Stimulated activated CD4-positive, alpha-beta T cell treated with anti-CD3 and anti-CD28 coated beads, Interleukin-1b, Interleukin-23, amount 100 ng/mL, for 48 hours (primary cell): Measurements from ENCODE around the gene SASH3.

ENCODE experiments used
- DNase-seq: peaks from one replicate; pipeline ENCODE4 v3.0.0-alpha.2; 2020

Gene SASH3

DNA sequence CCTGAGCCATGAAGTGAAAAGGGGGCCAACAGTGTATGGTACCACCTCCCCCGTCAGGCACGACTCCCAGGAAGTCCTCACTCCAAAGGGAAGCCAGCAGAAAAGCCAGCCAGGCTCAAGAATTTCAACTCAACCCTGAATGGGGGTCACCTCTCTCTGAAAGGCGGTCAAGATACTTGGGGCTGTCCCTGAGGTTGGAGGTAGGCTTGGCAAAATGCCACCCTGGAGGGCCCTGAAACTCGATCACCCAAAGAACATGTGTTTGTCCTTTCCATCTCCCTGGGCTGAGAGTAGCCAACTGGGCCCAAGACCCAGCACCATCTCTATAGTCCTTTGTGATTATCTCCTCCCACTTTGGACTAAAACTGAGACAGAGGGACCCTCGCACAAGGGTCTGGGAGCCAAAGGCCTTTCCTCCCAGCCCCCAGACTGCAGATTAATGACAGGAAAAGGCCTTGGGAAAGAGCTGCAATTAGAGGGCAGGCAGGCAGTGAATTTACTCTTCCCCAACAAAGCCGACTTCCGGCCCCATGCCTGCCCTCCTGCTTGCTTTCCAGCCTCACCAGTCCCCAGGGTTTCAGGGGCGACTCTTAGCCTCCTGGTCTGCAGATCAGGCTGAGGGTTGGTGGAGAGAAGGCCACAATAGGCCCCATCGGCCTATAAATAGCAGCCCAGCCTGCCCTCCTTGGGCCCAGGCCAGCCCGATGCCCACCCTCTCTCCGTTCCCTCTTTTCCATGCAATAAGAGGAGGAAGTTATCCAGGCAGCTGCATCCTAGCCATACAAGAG is 5.6 kb downstream of the SASH3 start:
- no peak for DNase-seq

DNA sequence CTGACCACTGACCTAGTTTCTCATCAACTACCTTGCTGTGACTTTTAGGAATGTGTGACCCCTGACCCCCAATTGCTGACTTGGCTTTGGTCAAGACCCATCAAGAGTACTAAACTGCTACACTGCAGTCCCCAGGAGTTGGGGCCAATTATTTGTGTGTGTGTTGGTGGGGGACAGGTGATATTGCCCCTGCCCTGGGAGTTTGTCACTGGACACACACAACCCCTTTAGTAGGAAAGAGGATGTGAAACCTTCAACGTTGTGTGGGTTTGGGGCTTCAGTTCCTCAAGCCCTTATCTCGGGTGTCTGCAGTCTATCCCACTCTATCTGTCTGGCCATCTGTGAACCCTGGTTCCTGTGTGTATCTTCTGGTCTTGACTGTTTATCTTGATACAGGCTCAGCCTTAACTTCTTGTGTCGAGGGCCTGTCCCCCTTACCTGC is 6.5 kb downstream of the SASH3 start:
- no peak for DNase-seq

- no peak for DNase-seq
Observed at GRCh38 chrX:129787336-129788055, 7.7 kb downstream of the SASH3 start.

DNA sequence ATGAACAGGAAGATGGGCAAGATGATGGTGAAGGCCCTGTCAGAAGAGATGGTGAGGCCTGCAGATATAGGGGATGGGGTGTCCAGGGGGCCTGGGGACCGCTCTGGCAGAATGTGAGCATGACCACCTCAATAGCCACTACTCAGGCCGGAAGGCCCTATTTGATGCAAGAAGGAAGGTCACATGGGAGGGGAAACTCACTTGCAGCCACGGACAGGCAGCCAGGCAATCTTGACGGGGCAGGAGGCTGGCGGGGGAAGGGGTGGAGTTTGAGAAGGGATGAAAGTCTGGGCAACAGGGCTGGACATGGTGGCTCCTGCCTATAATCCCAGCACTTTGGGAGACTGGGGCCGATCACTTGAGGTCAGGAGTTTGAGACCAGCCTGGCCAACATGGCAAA is 8.8 kb downstream of the SASH3 start:
- no peak for DNase-seq

- DNase-seq = no peak
Observed at GRCh38 chrX:129790146-129790545, 10.4 kb downstream of the SASH3 start.

GRCh38 chrX:129790808-129791207 is 11.1 kb downstream of the SASH3 start:
- no peak for DNase-seq

DNA sequence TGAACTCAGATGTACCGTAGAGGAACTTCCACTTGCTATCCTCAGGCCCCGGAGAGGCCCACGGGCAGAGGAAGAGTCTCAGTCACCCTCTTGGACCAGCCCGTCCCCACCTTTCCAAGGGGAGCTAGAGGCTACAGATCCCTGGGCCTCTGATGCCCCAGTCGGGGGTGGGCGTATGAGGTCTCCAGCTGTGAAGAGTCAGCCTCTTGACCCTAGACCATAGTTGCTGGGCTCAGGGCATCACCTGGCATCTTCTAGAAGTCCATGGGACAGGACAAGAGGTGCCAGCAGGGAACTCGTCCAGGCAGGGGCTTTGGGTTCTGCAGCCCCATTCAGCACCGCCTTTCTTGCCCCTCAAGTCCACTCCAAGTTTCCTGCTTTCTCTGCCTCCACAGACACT is 11.6 kb downstream of the SASH3 start:
- DNase-seq = no peak

DNA sequence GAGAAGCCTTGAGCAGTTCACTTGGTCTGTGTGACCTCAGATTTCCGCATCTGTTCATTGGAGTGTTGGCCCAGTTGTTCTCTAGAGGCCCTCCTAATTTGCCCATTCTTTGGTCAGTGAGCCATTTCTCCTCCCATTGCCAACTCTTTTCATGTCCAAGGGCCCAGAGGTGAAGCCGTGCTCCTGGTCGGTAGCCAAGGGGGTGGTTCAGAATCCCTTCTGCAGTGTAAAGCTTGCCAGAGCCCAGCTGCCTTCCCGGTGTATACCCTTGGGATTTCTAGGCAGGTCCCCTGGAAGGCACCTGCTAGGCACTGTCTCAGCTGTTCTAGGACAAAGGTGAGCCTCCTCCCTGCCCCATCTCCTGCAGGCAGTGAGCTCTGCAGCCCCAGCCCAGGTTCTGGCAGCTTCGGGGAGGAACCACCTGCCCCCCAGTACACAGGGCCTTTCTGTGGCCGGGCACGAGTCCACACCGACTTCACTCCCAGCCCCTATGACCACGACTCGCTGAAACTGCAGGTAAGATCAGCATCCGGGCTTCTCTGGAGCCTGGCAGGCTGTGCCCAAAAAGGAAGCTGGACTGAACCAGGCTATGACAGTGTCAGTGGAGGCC is 12.3 kb downstream of the SASH3 start:
- no peak for DNase-seq

DNA sequence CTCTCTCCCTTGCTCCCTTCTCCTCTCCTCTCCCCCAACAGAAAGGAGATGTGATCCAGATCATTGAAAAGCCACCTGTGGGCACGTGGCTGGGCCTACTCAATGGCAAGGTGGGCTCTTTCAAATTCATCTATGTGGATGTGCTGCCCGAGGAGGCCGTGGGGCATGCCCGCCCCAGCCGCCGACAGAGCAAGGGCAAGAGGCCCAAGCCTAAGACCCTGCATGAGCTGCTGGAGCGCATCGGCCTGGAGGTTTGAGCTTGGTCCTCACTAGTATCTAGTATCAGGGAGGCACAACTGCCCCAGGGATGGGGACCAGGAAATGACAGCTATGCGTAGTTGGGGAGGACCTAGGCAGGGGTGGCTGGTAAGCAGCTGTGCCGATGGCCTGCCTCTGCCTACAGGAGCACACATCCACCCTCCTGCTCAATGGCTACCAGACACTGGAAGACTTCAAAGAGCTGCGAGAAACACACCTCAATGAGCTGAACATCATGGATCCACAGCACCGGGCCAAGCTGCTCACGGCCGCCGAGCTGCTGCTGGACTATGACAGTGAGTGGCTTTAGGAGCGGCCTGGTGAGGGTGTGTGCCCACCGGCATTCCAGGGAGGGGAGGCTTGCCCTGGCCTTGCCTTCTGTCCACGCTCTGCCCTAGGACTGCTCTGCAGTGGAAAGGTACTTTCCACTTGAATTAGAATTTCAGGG is 13.0 kb downstream of the SASH3 start:
- DNase-seq = no peak

DNA sequence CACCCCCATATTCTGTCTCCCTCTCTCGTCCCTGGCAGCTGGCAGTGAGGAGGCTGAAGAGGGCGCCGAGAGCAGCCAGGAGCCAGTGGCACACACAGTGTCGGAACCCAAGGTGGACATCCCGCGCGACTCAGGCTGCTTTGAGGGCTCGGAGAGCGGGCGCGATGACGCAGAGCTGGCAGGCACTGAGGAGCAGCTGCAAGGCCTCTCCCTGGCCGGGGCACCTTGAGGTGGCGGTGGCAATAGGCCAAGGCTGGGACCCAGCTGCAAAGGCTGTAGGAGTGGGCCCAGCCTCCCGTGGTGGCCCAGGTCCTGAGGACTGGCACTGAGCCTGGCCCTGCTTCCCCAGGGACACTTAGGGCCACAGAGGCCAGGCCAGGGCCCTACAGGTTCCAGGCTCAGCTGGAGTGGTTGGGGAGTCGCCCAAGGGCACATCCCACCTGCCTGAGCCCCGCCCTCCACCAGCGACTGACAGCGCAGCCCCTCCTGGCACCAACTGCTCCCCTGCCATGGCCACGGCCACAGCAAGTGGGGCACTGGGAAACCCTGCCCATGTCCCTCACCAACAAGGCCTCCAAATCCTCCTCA is 13.9 kb downstream of the SASH3 start:
- DNase-seq = no peak

GRCh38 chrX:129795584-129795983 is 15.8 kb downstream of the SASH3 start:
- DNase-seq = no peak

GRCh38 chrX:129797251-129797906 is 17.6 kb downstream of the SASH3 start:
- no peak for DNase-seq

GRCh38 chrX:129798456-129798855 is 18.7 kb downstream of the SASH3 start:
- no peak for DNase-seq

DNA sequence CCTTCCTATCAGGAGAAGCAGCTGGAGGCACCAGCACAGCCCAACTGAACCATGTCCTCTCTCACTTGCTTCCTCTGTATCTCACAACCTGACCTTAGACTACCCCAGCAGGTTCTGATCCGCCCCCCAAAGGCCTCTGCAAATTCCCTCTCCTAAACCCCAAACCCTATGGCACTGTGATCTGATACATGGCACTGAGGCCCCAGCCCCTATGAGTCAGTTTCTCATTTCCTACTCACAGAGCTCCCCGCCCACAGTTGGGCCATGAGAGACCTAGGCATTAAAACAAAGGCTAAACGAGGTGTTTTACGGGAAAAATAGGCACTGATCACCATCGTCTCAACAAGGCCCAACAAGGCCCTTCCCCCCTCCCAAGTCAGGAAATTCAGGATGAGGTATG is 19.1 kb downstream of the SASH3 start:
- peak; percentile 52 for DNase-seq

DNA sequence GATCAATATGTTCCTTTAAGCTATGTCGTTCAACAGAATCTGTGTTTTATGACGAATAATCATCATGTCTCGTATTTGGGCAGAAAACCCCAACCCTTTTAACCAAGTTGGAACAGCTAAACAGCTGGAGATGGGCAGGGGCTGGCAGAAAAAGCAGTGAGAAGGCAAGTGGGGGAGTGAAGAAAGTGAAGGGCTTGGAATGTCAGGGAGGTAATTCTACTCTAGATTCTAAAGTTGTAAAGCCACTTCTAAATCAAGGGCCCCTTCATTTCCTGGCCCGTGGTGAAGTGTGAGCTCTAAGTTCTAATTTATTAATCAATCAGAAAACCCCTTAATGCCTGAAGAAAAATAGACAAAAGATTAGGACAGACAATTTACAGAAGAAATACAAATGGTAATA is 20.4 kb downstream of the SASH3 start:
- DNase-seq = no peak

DNA sequence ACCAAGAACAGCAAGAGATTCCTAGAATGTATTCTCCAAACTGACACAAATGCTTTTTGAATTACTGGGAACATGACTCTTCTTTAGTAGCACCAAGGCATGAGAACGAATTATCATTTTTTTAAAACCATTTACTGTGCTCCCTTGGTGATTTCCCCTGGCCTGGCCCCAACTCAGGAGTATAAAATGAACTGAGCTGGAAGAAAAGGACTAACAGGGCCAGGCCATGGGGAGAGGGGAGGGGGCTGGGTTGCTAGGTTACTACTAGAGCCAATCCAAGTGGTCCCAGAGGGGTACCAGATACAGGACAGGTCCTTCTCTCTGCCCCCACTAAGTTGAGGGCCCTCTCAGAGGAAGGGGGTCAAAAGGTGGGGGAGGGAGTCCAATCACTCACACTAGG is 23.1 kb downstream of the SASH3 start:
- DNase-seq = no peak

- DNase-seq = no peak
Observed at GRCh38 chrX:129804806-129805205, 25.1 kb downstream of the SASH3 start.

DNA sequence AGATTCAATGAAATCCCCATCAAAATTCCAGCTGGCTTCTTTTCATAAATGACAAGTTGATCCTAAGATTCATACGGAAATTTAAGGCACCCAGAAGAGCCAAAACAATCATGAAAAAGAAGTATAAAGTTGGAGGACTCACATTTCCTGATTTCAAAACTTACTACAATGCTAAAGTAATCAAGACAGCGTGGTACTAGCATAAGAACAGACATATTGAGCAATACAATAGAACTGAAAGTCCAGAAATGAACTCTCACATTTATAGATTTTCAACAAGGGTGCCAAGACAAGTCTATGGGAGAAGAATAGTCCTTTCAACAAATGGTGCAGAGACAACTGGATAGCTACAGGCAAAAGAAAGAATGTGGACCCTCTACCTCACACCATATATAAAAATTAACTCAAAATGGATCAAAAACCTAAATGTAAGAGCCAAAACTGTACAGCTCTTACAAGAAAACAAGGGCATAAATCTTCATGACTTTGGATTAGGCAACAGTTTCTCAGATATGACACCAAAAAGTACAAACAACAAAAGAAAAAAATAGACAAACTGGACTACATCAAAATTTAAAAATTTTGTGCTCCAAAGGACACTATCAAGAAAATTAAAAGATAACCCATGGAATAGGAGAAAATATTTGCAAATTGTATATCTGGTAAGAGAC is 28.5 kb downstream of the SASH3 start:
- no peak for DNase-seq

DNA sequence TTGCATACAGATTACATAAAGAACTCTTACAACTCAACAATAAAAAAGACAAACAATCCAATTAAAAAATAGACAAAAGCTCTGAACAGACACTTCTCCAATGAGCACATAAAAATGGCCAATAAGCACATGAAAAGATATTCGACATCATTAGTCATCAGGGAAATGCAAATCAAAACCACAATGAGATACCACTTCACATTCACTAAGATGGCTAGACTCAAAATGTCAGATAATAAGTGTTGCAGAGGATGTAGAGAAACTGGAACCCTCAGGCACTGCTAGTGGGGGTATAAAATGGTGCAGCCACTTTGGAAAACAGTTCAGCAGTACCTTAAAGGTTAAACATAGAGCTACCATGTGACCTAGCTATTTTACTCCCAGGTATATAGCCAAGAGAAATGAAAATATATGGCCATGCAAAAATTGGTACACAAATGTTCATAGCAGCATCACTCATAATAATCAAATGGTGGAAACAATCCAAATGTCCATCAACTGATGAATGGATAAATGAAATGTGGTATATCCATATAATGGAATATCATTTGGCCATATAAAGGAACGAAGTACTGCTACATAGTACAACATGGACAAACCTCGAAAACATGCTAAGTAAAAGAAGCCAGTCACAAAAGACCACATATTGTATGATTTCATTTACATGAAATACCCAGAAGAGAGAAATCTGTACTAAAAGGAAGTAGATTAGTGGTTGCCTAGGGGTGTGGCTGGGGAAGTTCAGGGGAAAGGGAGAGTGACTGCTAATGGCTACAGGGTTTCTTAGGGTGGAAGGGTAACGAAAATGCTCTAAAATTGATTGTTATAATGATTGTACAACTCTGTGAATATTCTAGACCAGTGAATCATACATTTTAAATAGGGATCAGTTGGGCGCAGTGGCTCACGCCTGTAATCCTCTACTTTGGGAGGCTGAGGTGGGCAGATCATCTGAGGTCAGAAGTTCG is 29.4 kb downstream of the SASH3 start:
- DNase-seq = no peak

- DNase-seq = no peak
Observed at GRCh38 chrX:129813662-129814368, 34.1 kb downstream of the SASH3 start.
